Measurements from ENCODE around the gene SLC9A9.
A peak's percentile ranks its signal among the peaks of the same experiment; 100 is the strongest.

SLC9A9 gene

DNA sequence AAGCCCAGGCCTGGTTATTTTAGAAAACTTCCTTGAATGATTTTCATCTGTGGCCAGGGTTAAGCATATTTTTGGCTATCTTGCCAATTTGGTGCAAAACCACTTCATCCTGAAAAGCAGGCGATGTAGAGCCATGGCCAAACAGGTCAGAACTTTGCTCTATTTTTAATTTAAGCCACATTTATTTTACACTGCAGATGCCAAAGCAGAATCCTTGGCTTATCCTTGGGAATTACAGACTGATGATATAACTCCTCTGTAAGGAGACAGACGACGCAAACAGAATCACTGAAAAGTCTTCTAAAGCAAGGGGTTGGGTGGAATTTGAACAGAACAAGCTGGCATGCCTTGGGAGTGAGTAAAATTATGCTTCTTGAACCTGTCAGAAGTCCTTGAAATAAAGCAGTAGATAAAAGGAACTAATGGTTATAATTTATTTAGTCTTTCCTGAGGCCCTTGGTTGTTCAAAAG is 606.8 kb downstream of the SLC9A9 start:
- TF ChIP-seq, protein P1, sequence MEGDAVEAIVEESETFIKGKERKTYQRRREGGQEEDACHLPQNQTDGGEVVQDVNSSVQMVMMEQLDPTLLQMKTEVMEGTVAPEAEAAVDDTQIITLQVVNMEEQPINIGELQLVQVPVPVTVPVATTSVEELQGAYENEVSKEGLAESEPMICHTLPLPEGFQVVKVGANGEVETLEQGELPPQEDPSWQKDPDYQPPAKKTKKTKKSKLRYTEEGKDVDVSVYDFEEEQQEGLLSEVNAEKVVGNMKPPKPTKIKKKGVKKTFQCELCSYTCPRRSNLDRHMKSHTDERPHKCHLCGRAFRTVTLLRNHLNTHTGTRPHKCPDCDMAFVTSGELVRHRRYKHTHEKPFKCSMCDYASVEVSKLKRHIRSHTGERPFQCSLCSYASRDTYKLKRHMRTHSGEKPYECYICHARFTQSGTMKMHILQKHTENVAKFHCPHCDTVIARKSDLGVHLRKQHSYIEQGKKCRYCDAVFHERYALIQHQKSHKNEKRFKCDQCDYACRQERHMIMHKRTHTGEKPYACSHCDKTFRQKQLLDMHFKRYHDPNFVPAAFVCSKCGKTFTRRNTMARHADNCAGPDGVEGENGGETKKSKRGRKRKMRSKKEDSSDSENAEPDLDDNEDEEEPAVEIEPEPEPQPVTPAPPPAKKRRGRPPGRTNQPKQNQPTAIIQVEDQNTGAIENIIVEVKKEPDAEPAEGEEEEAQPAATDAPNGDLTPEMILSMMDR (conservative IDR thresholded peaks at IDR 0.05; ENCODE audit: control insufficient read depth, insufficient read depth, low read depth, low read length) = no peak
- H3K4me3 ChIP-seq (ENCODE audit: control insufficient read depth, low read depth, low read length) = no peak overlapping the region
- peak; percentile 51 for DNase-seq (ENCODE audit: low read depth)

- TF ChIP-seq, protein P1 (conservative IDR thresholded peaks at IDR 0.05; ENCODE audit: control insufficient read depth, insufficient read depth, low read depth, low read length) = no peak
- DNase-seq (ENCODE audit: low read depth) = peak; percentile 26
- H3K4me3 ChIP-seq (ENCODE audit: control insufficient read depth, low read depth, low read length) = no peak overlapping the region
Observed at GRCh38 chr3:143240886-143241285, 607.4 kb downstream of the SLC9A9 start.

DNA sequence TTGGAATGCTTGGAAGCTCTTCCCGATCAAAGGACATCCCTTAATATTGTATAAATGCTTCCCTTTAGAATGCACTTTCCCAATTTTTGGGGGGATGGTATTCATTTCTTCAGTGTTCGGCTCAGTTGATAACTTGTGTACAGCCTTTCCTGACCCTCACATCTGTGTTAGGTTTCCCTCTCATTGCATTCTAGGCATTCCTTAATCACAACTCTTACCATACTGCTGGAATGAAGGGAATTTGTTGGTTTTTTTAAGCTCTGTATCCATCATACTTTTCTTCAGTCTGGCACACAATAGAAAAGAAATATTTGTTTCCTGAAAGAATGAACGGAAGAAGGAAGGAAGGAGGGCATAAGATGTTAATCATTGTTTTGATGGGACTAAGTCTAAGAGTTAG is 609.2 kb downstream of the SLC9A9 start:
- H3K4me3 ChIP-seq (ENCODE audit: control insufficient read depth, low read depth, low read length) = no peak overlapping the region
- no peak for DNase-seq (ENCODE audit: low read depth)
- TF ChIP-seq, protein P1 (conservative IDR thresholded peaks at IDR 0.05; ENCODE audit: control insufficient read depth, insufficient read depth, low read depth, low read length) = no peak

GRCh38 chr3:143237077-143237627 is 611.1 kb downstream of the SLC9A9 start:
- H3K4me3 ChIP-seq (ENCODE audit: control insufficient read depth, low read depth, low read length) = no peak overlapping the region
- peak; percentile 15 for DNase-seq (ENCODE audit: low read depth)
- TF ChIP-seq, protein P1 (conservative IDR thresholded peaks at IDR 0.05; ENCODE audit: control insufficient read depth, insufficient read depth, low read depth, low read length) = no peak

DNA sequence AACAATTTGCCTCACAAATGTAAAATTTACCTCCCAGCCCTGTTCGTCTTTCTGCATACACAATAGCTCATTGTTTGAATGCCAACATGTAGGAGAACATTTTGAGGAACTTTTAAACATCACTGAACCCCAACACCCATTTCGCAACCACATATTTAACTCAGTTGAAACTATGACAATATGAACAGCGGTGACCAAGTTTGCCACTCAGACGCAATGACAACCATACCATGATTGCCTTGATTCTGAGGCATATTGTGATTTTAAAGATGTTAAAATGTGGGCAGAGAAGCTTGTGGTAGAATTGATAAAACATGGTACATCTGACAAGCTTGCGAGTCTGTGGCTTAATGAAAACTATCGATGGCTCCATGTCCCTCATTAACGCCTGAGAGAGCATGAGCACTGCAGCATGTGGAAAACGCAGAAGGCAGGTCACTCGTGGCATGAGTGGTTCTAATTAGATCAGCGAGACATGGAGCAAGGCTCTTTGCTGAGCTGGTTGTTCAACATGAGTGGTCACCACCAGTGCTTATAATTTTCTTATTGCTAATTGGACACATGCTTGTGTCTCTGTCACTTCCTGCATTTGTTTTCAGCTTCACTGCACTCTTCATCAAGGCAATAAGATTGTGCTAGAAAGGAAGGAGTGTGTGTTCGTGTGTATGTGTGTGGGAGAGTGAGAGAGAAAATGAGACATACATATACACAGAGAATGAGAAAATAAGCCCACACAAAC is 611.9 kb downstream of the SLC9A9 start:
- TF ChIP-seq, protein P1 (conservative IDR thresholded peaks at IDR 0.05; ENCODE audit: control insufficient read depth, insufficient read depth, low read depth, low read length) = no peak
- no peak overlapping the region for H3K4me3 ChIP-seq (ENCODE audit: control insufficient read depth, low read depth, low read length)
- DNase-seq (ENCODE audit: low read depth) = no peak

- TF ChIP-seq, protein P1 (conservative IDR thresholded peaks at IDR 0.05; ENCODE audit: control insufficient read depth, insufficient read depth, low read depth, low read length) = no peak
- H3K4me3 ChIP-seq (ENCODE audit: control insufficient read depth, low read depth, low read length) = no peak overlapping the region
Observed at GRCh38 chr3:143235614-143236204, 612.6 kb downstream of the SLC9A9 start.

More at GRCh38 chr3:143235614-143236204, 612.6 kb downstream of the SLC9A9 start:
- no peak for DNase-seq (ENCODE audit: low read depth)
